ENCODE results near the gene KIT.

Gene KIT

DNA sequence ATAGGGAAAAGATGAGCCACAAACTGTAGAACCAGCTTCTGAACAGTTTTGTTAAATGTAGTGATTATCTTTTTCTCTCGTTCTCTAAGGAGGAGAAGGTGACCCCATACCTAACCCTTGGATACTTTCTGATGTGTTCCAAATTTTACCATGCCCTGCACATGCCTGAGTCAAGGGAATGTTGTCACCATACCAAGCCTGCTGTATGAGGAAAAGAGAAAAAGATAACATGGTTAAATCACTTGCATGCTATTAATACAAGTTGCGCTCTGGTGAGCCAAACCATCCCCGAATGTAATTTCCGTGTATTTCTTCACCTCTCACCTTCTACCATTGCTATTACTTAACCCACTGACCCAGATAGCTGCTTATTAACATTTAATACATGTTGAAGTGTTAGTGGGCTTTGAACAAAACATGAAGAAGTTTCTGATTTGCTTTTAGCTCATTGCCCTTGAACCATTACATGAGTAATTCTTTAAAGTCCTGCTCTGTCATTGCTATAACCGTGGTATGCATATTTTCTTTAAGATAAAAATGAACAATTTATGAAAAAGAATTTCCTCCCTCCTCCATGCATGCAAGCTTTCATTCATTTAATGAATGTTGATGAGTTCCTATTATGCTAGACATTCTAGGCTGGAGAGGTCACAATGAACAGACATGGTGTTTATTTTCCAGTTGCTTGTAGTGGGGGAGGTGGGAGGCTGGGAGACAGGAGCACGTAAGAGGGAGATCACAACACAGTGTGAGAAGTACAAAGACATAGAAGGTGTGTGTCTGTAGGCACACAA, 13.6 kb upstream of the KIT start:
- Histone ChIP-seq H4K20me1 (ENCODE audit: low read depth, low read length) (no peaks in the 10 kb centered on the region), H3K9ac (ENCODE audit: low read length) (no peak overlapping the region), H3K4me2 (ENCODE audit: low read depth, low read length, poor library complexity, severe bottlenecking) (no peak overlapping the region), H3K9me3 (ENCODE audit: insufficient read depth, low read length) (no peaks in the 10 kb centered on the region), H3K4me3 (ENCODE audit: insufficient read depth, low read length, poor library complexity, severe bottlenecking) (no peak overlapping the region), H3K27ac (ENCODE audit: low read depth, low read length) (no peak overlapping the region), H2AFZ (ENCODE audit: low read depth, low read length, severe bottlenecking) (no peak overlapping the region), H3K36me3 (ENCODE audit: low read length) (no peaks in the 10 kb centered on the region), H3K79me2 (ENCODE audit: insufficient read depth, low read length) (no peaks in the 10 kb centered on the region), H3F3A (ENCODE audit: insufficient read depth) (no peaks in the 10 kb centered on the region), H3K27me3 (ENCODE audit: low read length) (no peaks in the 10 kb centered on the region), H3K9me2 (replicated peaks; ENCODE audit: insufficient read depth, low read length) (no peaks in the 10 kb centered on the region)
- no peak for TF ChIP-seq EZH2phosphoT487 (conservative IDR thresholded peaks at IDR 0.05; ENCODE audit: low read length)
- TF ChIP-seq, protein P1, sequence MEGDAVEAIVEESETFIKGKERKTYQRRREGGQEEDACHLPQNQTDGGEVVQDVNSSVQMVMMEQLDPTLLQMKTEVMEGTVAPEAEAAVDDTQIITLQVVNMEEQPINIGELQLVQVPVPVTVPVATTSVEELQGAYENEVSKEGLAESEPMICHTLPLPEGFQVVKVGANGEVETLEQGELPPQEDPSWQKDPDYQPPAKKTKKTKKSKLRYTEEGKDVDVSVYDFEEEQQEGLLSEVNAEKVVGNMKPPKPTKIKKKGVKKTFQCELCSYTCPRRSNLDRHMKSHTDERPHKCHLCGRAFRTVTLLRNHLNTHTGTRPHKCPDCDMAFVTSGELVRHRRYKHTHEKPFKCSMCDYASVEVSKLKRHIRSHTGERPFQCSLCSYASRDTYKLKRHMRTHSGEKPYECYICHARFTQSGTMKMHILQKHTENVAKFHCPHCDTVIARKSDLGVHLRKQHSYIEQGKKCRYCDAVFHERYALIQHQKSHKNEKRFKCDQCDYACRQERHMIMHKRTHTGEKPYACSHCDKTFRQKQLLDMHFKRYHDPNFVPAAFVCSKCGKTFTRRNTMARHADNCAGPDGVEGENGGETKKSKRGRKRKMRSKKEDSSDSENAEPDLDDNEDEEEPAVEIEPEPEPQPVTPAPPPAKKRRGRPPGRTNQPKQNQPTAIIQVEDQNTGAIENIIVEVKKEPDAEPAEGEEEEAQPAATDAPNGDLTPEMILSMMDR (IDR thresholded peaks at IDR 0.05; ENCODE audit: insufficient read depth, low read length, poor library complexity, severe bottlenecking): no peak

DNA sequence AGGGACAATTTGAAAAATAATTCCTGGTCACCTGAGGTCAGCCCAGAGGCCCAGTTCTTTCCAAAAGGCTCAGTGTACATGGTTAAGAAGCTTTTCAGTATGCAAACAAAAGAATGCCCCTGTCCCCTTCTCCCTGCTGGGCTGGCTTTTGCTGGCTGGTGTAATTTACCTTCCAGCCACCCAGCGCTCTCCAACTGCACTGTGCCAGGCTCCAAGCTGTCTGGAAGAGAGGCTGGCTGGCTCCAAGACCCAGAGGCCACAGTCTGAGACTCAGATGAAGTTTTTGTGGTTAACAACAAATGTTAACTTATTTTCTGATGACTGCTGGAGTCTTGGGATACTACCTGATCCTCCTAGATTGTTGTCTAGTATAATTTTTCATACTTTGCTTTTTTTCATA, 11.9 kb upstream of the KIT start:
- Histone ChIP-seq H3K27me3 (ENCODE audit: low read length) (no peaks in the 10 kb centered on the region), H2AFZ (ENCODE audit: low read depth, low read length, severe bottlenecking) (no peak overlapping the region), H3K9ac (ENCODE audit: low read length) (no peak overlapping the region), H3K4me2 (ENCODE audit: low read depth, low read length, poor library complexity, severe bottlenecking) (no peak overlapping the region), H3K79me2 (ENCODE audit: insufficient read depth, low read length) (no peaks in the 10 kb centered on the region), H3K4me3 (ENCODE audit: insufficient read depth, low read length, poor library complexity, severe bottlenecking) (no peak overlapping the region), H3K9me3 (ENCODE audit: insufficient read depth, low read length) (no peaks in the 10 kb centered on the region), H3K9me2 (replicated peaks; ENCODE audit: insufficient read depth, low read length) (no peaks in the 10 kb centered on the region), H4K20me1 (ENCODE audit: low read depth, low read length) (no peaks in the 10 kb centered on the region), H3K36me3 (ENCODE audit: low read length) (no peaks in the 10 kb centered on the region), H3K27ac (ENCODE audit: low read depth, low read length) (no peak overlapping the region), H3F3A (ENCODE audit: insufficient read depth) (no peaks in the 10 kb centered on the region)
- TF ChIP-seq, protein P1 (IDR thresholded peaks at IDR 0.05; ENCODE audit: insufficient read depth, low read length, poor library complexity, severe bottlenecking): no peak
- TF ChIP-seq EZH2phosphoT487 (conservative IDR thresholded peaks at IDR 0.05; ENCODE audit: low read length): no peak

DNA sequence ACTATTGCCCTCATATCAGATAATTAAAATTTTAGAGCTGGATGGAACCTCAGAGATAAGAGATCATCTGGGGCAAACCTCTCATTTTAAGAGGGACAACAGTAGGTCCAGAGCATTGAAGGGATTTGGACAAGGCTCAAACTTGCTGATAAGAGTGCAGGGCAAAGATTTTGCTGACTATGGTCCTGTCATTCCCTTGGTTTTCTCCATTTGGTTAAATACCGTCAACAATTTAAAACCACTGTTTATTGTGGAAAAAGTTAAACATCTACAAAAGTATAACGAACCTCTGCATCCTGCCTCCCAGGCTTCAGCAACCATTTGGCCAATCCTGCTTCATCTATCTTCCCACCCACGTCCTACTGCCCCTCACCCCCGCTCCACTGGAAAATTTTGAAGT, 10.7 kb upstream of the KIT start:
- H3K4me2 ChIP-seq (ENCODE audit: low read depth, low read length, poor library complexity, severe bottlenecking): no peak overlapping the region
- no peaks in the 10 kb centered on the region for H3K27me3 ChIP-seq (ENCODE audit: low read length)
- no peak overlapping the region for H2AFZ ChIP-seq (ENCODE audit: low read depth, low read length, severe bottlenecking)
- H3K36me3 ChIP-seq (ENCODE audit: low read length): no peaks in the 10 kb centered on the region
- H4K20me1 ChIP-seq (ENCODE audit: low read depth, low read length): no peaks in the 10 kb centered on the region
- no peaks in the 10 kb centered on the region for H3K9me3 ChIP-seq (ENCODE audit: insufficient read depth, low read length)
- no peaks in the 10 kb centered on the region for H3F3A ChIP-seq (ENCODE audit: insufficient read depth)
- no peaks in the 10 kb centered on the region for H3K79me2 ChIP-seq (ENCODE audit: insufficient read depth, low read length)
- no peak overlapping the region for H3K4me3 ChIP-seq (ENCODE audit: insufficient read depth, low read length, poor library complexity, severe bottlenecking)
- H3K27ac ChIP-seq (ENCODE audit: low read depth, low read length): no peak overlapping the region
- no peaks in the 10 kb centered on the region for H3K9me2 ChIP-seq (replicated peaks; ENCODE audit: insufficient read depth, low read length)
- TF ChIP-seq, protein P1 (IDR thresholded peaks at IDR 0.05; ENCODE audit: insufficient read depth, low read length, poor library complexity, severe bottlenecking): no peak
- no peak for TF ChIP-seq EZH2phosphoT487 (conservative IDR thresholded peaks at IDR 0.05; ENCODE audit: low read length)
- no peak overlapping the region for H3K9ac ChIP-seq (ENCODE audit: low read length)

All from SU-DHL-6 (cell line).